ENCODE data around the gene LSM10. TPM values are rescaled to one million over a fixed set of nuclear protein-coding genes. Genes with fewer than 3 reads are reported as not detected.
A peak's percentile ranks its signal among the peaks of the same experiment; 100 is the strongest.

LSM10 gene
- total and polyA plus RNA-seq, 2 of the 4 experiments (the other 2 are of a cell fraction): 11.7 to 78.9 TPM

GRCh38 chr1:36346741-36347370, 50.9 kb downstream of the LSM10 start:
- intact Hi-C loops (cut with micrococcal nuclease): no loop called here
- H2BK5ac ChIP-seq (ENCODE audit: low read depth, low read length, poor library complexity, severe bottlenecking): no peak overlapping the region
- H3K79me1 ChIP-seq (ENCODE audit: low read depth in 1 of 2, low read length in 2 of 2): peaks cover 13 to 65% of the 10 kb centered on the region in 2 experiments; a peak in 3 of 4 replicates
- no peak overlapping the region for H3K4me3 ChIP-seq (ENCODE audit: insufficient read depth, low read depth, low read length)
- no peak for DNase-seq
- dilution Hi-C loops (cut with HindIII; ENCODE audit: low sequenced_read_pairs, unreplicated experiment): no loop called here
- H4K91ac ChIP-seq (ENCODE audit: insufficient read depth, low read depth, low read length): no peak overlapping the region
- H3K9ac ChIP-seq (ENCODE audit: low read depth, low read length): no peak overlapping the region
- no peak overlapping the region for H2AFZ ChIP-seq (replicated peaks; ENCODE audit: low read length, poor library complexity)
- H4K8ac ChIP-seq (ENCODE audit: low read depth in 2 of 2, low read length in 2 of 2): no peak overlapping the region
- H3K4ac ChIP-seq (ENCODE audit: low read depth, low read length): no peak overlapping the region
- no peak overlapping the region for H3K4me2 ChIP-seq (ENCODE audit: low read depth, low read length)
- no peak overlapping the region for H3K23ac ChIP-seq (ENCODE audit: low read depth, low read length)
- H3K4me1 ChIP-seq (ENCODE audit: control insufficient read depth, insufficient read depth, low read length): peaks cover 38% of the 10 kb centered on the region
- no peaks in the 10 kb centered on the region for H4K20me1 ChIP-seq (ENCODE audit: insufficient read depth, low read length)
- H2AK9ac ChIP-seq (replicated peaks; ENCODE audit: low read depth, low read length, poor library complexity): peak overlapping the region; percentile 21
- H3K27me3 ChIP-seq (ENCODE audit: control insufficient read depth, insufficient read depth, low read length): no peaks in the 10 kb centered on the region
- no TSS peak for BruUV-seq (replicated peaks)
- H2BK15ac ChIP-seq (ENCODE audit: low read depth, low read length): no peak overlapping the region
- H2BK20ac ChIP-seq (ENCODE audit: low read depth, low read length): no peak overlapping the region
- CTCF ChIA-PET: no interaction called here
- POLR2A ChIA-PET (ENCODE audit: unreplicated experiment): no interaction called here
- no peak overlapping the region for H2BK120ac ChIP-seq (ENCODE audit: low read depth, low read length)
- no peak overlapping the region for H2AK5ac ChIP-seq (ENCODE audit: low read depth, low read length)
- no peak overlapping the region for H3K56ac ChIP-seq (ENCODE audit: extremely low read depth, insufficient read depth, low read length)
- no peak overlapping the region for H3K18ac ChIP-seq (ENCODE audit: low read depth, low read length)
- H3K36me3 ChIP-seq (ENCODE audit: control insufficient read depth, insufficient read depth, low read length): peaks cover 58% of the 10 kb centered on the region
- WGBS, 2 experiments (ENCODE audit: extremely low coverage in 2 of 2, insufficient read length in 1 of 2): 100% methylated on average over 2 of the region's 8 CpGs; no CpG with 5 or more reads in 1 of the 2 experiments
- H3K14ac ChIP-seq (replicated peaks; ENCODE audit: low read depth, low read length): no peak overlapping the region
- in situ Hi-C loops (cut with MboI; ENCODE audit: low sequenced_read_pairs): no loop called here
- TF ChIP-seq POLR2A (IDR thresholded peaks at IDR 0.05; ENCODE audit: low read depth, low read length) (no peak), MXI1 (IDR thresholded peaks at IDR 0.05; ENCODE audit: borderline replicate concordance, low read depth, low read length) (no peak), NFE2L2 (IDR thresholded peaks at IDR 0.05; ENCODE audit: low read depth, low read length) (no peak), FOS (IDR thresholded peaks at IDR 0.05; ENCODE audit: low read depth, low read length) (no peak), RCOR1 (IDR thresholded peaks at IDR 0.05; ENCODE audit: insufficient replicate concordance, low read length) (no peak), SMC3 (IDR thresholded peaks at IDR 0.05; ENCODE audit: low read depth, low read length) (no peak), ELK1 (IDR thresholded peaks at IDR 0.05; ENCODE audit: borderline replicate concordance, low read depth, low read length) (no peak)
- ATAC-seq (ENCODE audit: low read depth): no peak
- no peak overlapping the region for H4K5ac ChIP-seq (ENCODE audit: low read depth, low read length)
- no peak overlapping the region for H3K27ac ChIP-seq (ENCODE audit: insufficient read depth, low read length)
- H3K9me1 ChIP-seq (ENCODE audit: insufficient read depth, low read length): peaks cover 28% of the 10 kb centered on the region
- H3K9me3 ChIP-seq (ENCODE audit: control insufficient read depth, insufficient read depth, low read length): no peaks in the 10 kb centered on the region
